GM20431 (cell line): ENCODE data around the gene TAS2R20.
"Not testable (repeated sequence)": the region's sequence is repeated elsewhere in the genome, so short reads cannot be mapped to it uniquely, and the experiment has no call there.

Experiments used
- in situ Hi-C: fragments of 300-500 bp; cut with MseI, MboI; formaldehyde crosslinking; loops from one replicate; pipeline ENCODE4 v1.15.0; 2020; ENCODE audit warnings: low sequenced_read_pairs; ENCODE audit not compliant: unreplicated experiment

TAS2R20 gene, protein sequence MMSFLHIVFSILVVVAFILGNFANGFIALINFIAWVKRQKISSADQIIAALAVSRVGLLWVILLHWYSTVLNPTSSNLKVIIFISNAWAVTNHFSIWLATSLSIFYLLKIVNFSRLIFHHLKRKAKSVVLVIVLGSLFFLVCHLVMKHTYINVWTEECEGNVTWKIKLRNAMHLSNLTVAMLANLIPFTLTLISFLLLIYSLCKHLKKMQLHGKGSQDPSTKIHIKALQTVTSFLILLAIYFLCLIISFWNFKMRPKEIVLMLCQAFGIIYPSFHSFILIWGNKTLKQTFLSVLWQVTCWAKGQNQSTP

DNA sequence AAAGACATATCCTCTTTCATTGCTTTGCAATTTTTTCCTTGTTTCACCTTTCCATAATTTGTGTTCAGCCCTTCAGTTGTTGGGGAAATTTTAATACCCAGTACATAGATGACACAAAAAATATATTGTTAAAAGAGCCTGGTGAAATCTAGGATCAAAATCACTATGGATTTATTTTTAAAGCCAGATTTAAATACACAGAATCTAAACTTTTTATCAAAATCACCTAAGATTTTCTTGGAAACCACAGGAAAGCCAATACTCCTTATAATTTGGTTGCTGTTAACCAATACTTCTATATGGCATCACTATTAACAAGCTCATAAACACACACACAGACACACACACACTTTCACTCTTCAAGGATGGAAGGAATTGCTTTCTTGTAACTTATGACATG lies at the start of gene TAS2R20:
Gene TAS2R20, minus strand, starts transcription at position 101 of the 400 bp plus-strand sequence. CDS start 429 bp downstream, outside the sequence.
- in situ Hi-C loops: no loop called here

- in situ Hi-C loops: not testable (repeated sequence)
Measured at GRCh38 chr12:11041366-11041765, 43.3 kb upstream of the TAS2R20 start.

DNA sequence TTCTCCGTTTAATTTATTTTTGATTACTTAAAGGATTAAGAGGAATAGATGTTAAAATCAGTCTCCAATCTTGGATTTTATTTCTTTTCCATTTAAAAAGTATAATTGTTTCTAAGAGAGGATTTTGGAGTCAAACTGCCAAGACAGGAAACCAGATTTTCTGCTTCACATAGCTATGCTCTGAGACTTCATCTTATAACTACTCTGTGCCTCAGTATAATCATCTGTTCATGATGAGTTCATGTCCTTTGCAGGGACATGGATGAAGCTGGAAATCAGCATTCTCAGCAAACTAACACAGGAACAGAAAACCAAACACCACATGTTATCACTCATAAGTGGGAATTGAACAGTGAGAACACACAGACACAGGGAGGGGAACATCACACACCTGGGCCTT lies 42.1 kb upstream of the TAS2R20 start:
- in situ Hi-C loops: no loop called here

DNA sequence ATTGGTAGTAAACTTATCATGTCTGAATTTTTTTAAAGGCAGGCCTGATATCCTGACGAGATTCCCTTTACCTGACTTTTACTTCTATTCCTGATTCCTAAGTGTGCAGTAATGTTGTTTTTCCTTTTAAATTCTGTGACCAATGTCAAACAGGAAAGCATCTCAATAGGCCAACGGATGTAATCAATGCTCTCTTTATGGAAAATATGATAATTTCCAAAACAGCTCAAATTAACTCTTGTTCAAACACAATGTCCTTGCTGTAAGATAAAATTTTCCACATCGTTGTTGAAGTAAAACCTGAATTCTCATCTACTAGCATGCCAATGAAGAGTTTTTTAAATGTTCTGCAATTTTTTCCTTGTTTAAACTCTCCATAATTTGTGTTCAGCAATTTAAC lies 41.1 kb upstream of the TAS2R20 start:
- in situ Hi-C loops: no loop called here

GRCh38 chr12:11033959-11034358 lies 35.9 kb upstream of the TAS2R20 start:
- in situ Hi-C loops: not testable (repeated sequence)

DNA sequence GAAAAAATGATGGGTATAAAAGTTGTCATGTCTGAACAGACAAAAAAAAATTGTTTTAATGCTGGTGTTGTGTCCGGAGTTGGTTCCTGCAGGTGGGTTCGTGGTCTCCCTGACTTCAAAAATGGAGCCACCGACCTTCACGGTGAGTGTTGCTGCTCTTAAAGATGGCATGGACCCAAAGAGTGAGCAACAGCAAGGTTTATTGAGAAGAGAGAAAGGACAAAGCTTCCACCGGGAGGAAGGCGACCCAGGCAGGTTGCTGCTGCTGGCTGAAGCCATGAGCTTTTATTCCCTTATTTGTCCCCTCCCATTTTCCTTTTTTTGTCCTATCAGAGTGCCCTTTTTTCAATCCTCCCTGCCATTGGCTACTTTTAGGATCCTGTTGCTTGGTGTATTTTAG lies 33.2 kb upstream of the TAS2R20 start, which contains the start of gene TAS2R31:
Gene TAS2R31, minus strand, starts transcription at position 101 of the 400 bp plus-strand sequence. Its CDS starts 72 bp downstream, at position 29.
- in situ Hi-C loops: no loop called here

GRCh38 chr12:11026118-11026517 lies 28.0 kb upstream of the TAS2R20 start:
- in situ Hi-C loops: no loop called here

GRCh38 chr12:11023387-11023786 lies 25.3 kb upstream of the TAS2R20 start:
- in situ Hi-C loops: no loop called here

- in situ Hi-C loops: no loop called here
Measured at GRCh38 chr12:11022520-11022919, 24.4 kb upstream of the TAS2R20 start, which contains the start of gene TAS2R19. Gene TAS2R19 (minus strand): TSS chr12:11022620. CDS start chr12:11022571, 49 bp downstream.

DNA sequence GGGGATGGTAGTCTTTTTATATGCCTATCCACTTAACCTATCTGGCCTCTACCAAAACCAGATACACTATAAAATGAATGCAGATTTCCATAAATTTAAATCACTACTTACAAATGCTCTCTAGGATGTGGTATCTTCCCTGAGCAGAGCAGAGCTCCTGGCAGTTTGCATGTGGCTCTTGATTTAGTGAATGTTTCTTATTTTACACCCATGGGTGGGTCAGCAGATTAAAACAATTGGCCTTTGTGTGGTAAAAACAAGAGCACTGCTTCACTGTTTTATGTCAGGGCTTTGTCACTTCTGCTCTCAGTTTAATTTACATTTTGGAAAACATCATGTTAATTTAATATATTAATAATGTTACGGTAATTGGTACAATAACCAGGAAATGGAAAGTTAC lies 18.8 kb upstream of the TAS2R20 start:
- in situ Hi-C loops: no loop called here

- in situ Hi-C loops: no loop called here
Measured at GRCh38 chr12:11015775-11016430, 17.8 kb upstream of the TAS2R20 start.

- in situ Hi-C loops: no loop called here
Measured at GRCh38 chr12:11014234-11014633, 16.1 kb upstream of the TAS2R20 start.

DNA sequence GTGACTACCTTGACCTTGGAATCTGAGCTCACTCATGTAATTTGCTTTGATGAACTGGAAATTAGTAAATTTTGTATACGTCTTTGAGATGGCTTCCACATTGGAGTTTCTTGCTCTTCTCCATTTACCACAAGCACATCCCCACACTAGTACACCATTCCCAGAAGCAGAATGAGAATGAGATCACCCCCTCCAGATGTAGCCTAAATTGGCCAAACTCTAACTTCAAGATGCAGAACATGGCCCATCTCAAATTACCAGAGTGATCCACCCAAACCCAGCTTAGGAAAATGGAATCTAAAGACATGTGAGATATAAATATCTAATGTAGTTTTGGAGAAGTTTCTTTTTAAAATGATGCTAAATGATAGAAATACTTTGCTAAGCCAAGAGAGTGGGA lies 9.5 kb upstream of the TAS2R20 start:
- in situ Hi-C loops: no loop called here

- in situ Hi-C loops: no loop called here
Measured at GRCh38 chr12:10994307-10994706, 3.8 kb downstream of the TAS2R20 start.

DNA sequence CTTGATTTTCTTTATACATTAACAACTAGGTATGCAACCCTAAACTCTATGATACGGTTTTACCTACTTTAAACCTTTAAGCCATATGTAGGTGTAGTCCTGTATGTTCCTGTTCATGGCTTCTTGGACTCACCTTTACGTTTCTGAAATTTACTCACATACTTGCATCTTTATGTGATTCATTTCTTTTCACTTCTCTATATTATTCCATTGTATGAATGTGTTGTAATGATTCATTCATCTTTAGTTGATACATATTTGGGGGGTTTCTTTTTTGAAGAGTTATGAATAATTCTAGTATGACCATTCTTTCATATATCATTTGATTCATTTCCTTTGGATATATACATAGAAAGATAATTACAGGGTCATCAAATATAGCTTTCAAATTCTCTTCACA lies 9.0 kb downstream of the TAS2R20 start:
- in situ Hi-C loops: no loop called here

GRCh38 chr12:10986812-10987211 lies 11.3 kb downstream of the TAS2R20 start, which contains the start of gene TAS2R50:
Gene TAS2R50 (minus strand): TSS chr12:10986912. CDS start chr12:10986860, 52 bp downstream.
- in situ Hi-C loops: no loop called here

DNA sequence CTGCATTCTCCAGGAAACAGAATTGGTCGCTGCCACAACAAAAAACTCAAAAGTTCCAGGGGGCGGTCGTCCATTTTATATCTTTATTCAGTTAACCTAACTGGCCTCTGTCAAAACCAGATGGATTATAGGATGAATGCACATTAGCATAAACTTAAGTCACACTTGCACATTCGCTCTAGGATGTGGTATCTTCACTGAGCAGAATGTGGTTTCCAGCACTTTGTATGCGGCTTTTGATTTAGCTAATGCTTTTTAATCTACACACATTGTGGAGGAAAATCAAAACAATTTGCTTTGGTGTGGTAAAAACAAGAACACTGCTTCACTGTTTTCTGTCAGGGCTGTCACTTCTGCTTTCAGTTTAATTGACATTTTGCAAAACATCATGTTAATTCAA lies 15.9 kb downstream of the TAS2R20 start:
- in situ Hi-C loops: no loop called here

DNA sequence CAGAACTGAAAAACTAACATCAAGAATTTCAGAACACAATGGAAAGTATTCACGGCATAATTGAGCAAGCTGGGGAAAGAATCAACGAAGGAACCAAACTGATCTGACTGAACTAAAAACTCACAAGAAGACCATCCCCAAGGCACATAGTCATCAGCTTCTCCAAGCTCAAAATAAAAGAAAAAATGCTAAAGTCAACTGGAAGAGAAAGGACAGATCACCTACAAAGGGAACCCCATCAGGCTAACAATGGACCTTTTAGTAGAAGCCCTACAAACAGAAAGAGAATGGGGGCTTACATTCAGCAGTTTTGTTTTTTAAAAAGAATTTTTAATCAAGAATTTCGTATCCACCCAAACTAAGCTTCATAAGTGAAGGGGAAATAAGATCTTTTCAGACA lies 23.1 kb downstream of the TAS2R20 start:
- in situ Hi-C loops: no loop called here

DNA sequence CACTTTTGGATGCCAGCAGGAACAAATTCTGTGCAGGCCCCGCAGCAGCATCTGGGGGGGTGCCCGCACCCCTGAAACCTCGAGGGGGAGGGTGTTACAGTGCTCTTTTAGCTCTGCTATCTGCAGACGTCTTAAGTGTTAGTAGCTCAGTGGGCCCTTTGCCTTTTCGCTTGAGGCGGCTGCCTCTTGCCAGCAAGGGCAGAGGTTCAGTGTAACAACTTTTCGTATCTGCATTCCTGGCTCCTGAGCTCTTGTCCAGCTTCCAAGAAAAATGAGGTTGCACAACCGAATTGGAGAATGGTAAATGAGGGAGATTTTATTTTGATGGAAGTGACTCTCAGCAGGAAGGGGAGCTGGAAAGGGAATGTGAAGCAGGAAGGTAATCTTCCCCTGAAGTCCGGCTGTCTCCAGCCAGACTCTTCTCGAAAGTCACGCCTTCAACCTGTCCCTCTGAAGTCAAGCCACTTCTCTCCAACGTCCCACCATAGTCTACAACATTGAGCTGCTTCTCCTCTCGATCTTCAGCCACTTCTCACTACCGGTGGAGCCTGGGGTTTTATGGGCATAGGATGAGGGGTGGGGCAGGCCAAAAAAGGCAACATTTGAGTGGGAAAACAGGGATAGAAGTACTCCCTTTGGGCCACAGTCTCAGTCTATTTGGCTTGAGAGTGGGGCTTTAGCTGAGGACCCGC lies 29.2 kb downstream of the TAS2R20 start:
- in situ Hi-C loops: no loop called here

GRCh38 chr12:10967409-10967808 lies 30.7 kb downstream of the TAS2R20 start:
- in situ Hi-C loops: no loop called here

DNA sequence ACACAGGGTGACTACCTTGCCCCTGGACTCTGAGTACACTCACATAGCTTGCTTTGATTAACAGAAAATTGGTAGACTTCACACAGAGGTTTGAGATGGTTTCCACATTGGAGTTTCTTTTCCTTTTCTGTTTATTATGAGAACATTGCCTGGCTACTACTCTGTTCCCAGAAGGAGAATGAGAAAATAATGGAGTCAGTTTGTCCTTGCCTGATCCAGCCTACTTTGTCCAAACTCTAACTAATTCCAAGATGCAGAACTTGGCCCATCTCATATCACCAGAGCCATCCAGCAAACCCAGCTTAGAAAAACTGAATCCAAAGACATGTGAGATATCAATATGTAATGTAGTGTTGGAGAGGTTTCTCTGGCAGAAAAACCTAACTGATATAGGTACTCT lies 31.8 kb downstream of the TAS2R20 start:
- in situ Hi-C loops: no loop called here
